ENCODE results near the gene MPRIP. TPM values are rescaled to one million over a fixed set of nuclear protein-coding genes. Genes with fewer than 3 reads are reported as not detected.

The MPRIP gene
- total and polyA plus RNA-seq, 2 of the 13 experiments (the other 11 are each of a cell fraction or from before 2014, with no cell fraction given): 50.2 to 52.4 TPM

GRCh38 chr17:17206124-17206912 is 164.1 kb downstream of the MPRIP start, which contains the start of gene PLD6 (continued):
- TF ChIP-seq, protein P1, sequence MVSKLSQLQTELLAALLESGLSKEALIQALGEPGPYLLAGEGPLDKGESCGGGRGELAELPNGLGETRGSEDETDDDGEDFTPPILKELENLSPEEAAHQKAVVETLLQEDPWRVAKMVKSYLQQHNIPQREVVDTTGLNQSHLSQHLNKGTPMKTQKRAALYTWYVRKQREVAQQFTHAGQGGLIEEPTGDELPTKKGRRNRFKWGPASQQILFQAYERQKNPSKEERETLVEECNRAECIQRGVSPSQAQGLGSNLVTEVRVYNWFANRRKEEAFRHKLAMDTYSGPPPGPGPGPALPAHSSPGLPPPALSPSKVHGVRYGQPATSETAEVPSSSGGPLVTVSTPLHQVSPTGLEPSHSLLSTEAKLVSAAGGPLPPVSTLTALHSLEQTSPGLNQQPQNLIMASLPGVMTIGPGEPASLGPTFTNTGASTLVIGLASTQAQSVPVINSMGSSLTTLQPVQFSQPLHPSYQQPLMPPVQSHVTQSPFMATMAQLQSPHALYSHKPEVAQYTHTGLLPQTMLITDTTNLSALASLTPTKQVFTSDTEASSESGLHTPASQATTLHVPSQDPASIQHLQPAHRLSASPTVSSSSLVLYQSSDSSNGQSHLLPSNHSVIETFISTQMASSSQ (IDR thresholded peaks at IDR 0.05; ENCODE audit: low read depth): no peak
- TF ChIP-seq, protein P1 (CRISPR knock-in tag; IDR thresholded peaks at IDR 0.05; ENCODE audit: borderline replicate concordance): peak; percentile 87
- peak; percentile 98 for TF ChIP-seq ZNF788 (CRISPR knock-in tag; IDR thresholded peaks at IDR 0.05; ENCODE audit: borderline replicate concordance)
- TF ChIP-seq ZSCAN21 (CRISPR knock-in tag; IDR thresholded peaks at IDR 0.05; ENCODE audit: borderline replicate concordance): peak; percentile 99
- 0 out of 2 replicates have a peak, but pooled peaks have one; percentile 42 for TF ChIP-seq ZNF83 (CRISPR knock-in tag; IDR thresholded peaks at IDR 0.05; ENCODE audit: borderline replicate concordance)
- TF ChIP-seq YEATS4 (CRISPR knock-in tag; IDR thresholded peaks at IDR 0.05; ENCODE audit: borderline replicate concordance): peak; percentile 98
- peak; percentile 35; the same call in 1 of the 2 replicates for TF ChIP-seq FOXO1 (CRISPR knock-in tag; IDR thresholded peaks at IDR 0.05)
- TF ChIP-seq IRF9 (CRISPR knock-in tag; IDR thresholded peaks at IDR 0.05; ENCODE audit: borderline replicate concordance): peak; percentile 94; the same call in 1 of the 2 replicates
- peak; percentile 47; the same call in 1 of the 2 replicates for TF ChIP-seq ZNF292 (CRISPR knock-in tag; IDR thresholded peaks at IDR 0.05; ENCODE audit: borderline replicate concordance, low read depth)
- TF ChIP-seq NAIF1 (CRISPR knock-in tag; IDR thresholded peaks at IDR 0.05; ENCODE audit: borderline replicate concordance): no peak; the same call in 1 of the 2 replicates
- peak; percentile 77 for TF ChIP-seq JUNB (CRISPR knock-in tag; IDR thresholded peaks at IDR 0.05; ENCODE audit: borderline replicate concordance)
- TF ChIP-seq ISL2 (CRISPR knock-in tag; IDR thresholded peaks at IDR 0.05): no peak
- peak; percentile 99 for TF ChIP-seq ZNF749 (CRISPR knock-in tag; IDR thresholded peaks at IDR 0.05; ENCODE audit: borderline replicate concordance)
- TF ChIP-seq MTA1 (CRISPR knock-in tag; IDR thresholded peaks at IDR 0.05; ENCODE audit: borderline replicate concordance): peak; percentile 94; the same call in 1 of the 2 replicates
- no peak; the same call in 1 of the 2 replicates for TF ChIP-seq ZNF773 (CRISPR knock-in tag; IDR thresholded peaks at IDR 0.05; ENCODE audit: borderline replicate concordance)
- peak; percentile 28 for TF ChIP-seq SRSF1 (optimal IDR thresholded peaks at IDR 0.05; ENCODE audit: low read depth, low read length)
- no peak for TF ChIP-seq PHF5A (CRISPR knock-in tag; IDR thresholded peaks at IDR 0.05; ENCODE audit: low read depth, unreplicated experiment)
- 0 out of 2 replicates have a peak, but pooled peaks have one; percentile 11 for TF ChIP-seq ZNF605 (CRISPR knock-in tag; IDR thresholded peaks at IDR 0.05)
- TF ChIP-seq HNRNPLL (IDR thresholded peaks at IDR 0.05; ENCODE audit: low read depth, low read length, poor library complexity, severe bottlenecking): peak; percentile 71
- peak; percentile 96 for TF ChIP-seq ZNF790 (CRISPR knock-in tag; IDR thresholded peaks at IDR 0.05; ENCODE audit: borderline replicate concordance)
- peak; percentile 93; the same call in 1 of the 2 replicates for TF ChIP-seq RNF2 (conservative IDR thresholded peaks at IDR 0.05; ENCODE audit: low read depth)
